PC-3 (cell line): ENCODE data around the gene KCNJ3.

Experiments
- EZH2phosphoT487 ChIP-seq: fragments of 300-600 bp; sonication (generic); IDR thresholded peaks from 2 replicates; pipeline ENCODE4 v1.6.1; 2018; ENCODE audit warnings: mild to moderate bottlenecking, antibody characterized with exemption, low read length, borderline replicate concordance
- TF ChIP-seq, protein P1 (sequence below): fragments of 300-600 bp; sonication (generic); conservative IDR thresholded peaks from 2 replicates; pipeline ENCODE4 v1.5.1; 2017; ENCODE audit warnings: antibody characterized with exemption, low read depth, mild to moderate bottlenecking, low read length

DNA sequence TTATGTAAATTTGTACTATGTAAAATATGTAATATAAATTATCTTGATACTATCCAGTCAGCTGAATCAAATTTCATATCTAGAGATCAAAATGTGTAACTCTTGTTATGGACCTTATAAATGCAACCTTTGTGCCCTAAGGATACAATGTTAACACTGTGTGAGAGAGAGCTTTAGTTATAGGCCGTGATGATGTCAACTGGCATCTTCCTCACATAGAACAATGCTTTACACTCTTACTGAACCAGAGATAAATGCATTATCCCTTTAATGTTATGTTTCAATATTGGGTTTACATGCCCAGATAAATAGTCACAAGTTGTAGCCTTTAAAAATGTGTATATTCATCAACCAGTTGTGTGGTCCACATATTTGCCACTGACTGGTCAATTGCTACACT lies 115.1 kb downstream of the KCNJ3 start:
- TF ChIP-seq, protein P1, sequence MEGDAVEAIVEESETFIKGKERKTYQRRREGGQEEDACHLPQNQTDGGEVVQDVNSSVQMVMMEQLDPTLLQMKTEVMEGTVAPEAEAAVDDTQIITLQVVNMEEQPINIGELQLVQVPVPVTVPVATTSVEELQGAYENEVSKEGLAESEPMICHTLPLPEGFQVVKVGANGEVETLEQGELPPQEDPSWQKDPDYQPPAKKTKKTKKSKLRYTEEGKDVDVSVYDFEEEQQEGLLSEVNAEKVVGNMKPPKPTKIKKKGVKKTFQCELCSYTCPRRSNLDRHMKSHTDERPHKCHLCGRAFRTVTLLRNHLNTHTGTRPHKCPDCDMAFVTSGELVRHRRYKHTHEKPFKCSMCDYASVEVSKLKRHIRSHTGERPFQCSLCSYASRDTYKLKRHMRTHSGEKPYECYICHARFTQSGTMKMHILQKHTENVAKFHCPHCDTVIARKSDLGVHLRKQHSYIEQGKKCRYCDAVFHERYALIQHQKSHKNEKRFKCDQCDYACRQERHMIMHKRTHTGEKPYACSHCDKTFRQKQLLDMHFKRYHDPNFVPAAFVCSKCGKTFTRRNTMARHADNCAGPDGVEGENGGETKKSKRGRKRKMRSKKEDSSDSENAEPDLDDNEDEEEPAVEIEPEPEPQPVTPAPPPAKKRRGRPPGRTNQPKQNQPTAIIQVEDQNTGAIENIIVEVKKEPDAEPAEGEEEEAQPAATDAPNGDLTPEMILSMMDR: no peak
- no peak for TF ChIP-seq EZH2phosphoT487
